HL-60/S4 treated with phorbol 12-myristate 13-acetate at 8.2 ng/mL for 4 days and 3 days (cell line): ENCODE data around the gene SOX8.
"Not testable (repeated sequence)": the region's sequence is repeated elsewhere in the genome, so short reads cannot be mapped to it uniquely, and the experiment has no call there.

Experiments used
- in situ Hi-C: fragments of 300-500 bp; cut with MboI; formaldehyde crosslinking; loops from 2 replicates; pipeline ENCODE4 v1.15.0; 2022; ENCODE audit warnings: low sequenced_read_pairs

The SOX8 gene

GRCh38 chr16:1021553-1022160, 40.1 kb downstream of the SOX8 start:
- in situ Hi-C loops: no loop called here

GRCh38 chr16:1022466-1022865, 40.9 kb downstream of the SOX8 start:
- in situ Hi-C loops: no loop called here

GRCh38 chr16:1024138-1024537, 42.6 kb downstream of the SOX8 start:
- in situ Hi-C loops: no loop called here

GRCh38 chr16:1025183-1025809, 43.7 kb downstream of the SOX8 start:
- in situ Hi-C loops: not testable (repeated sequence)

- in situ Hi-C loops: no loop called here
These were observed 44.6 kb downstream of the SOX8 start for GRCh38 chr16:1026057-1026783.

GRCh38 chr16:1026784-1027500, 45.4 kb downstream of the SOX8 start:
- in situ Hi-C loops: no loop called here

- in situ Hi-C loops: no loop called here
These were observed 45.9 kb downstream of the SOX8 start for GRCh38 chr16:1027501-1027815.

- in situ Hi-C loops: no loop called here
These were observed 46.5 kb downstream of the SOX8 start for GRCh38 chr16:1028056-1028455.

- in situ Hi-C loops: no loop called here
These were observed 47.1 kb downstream of the SOX8 start for GRCh38 chr16:1028524-1029258.

- in situ Hi-C loops: no loop called here
These were observed 47.6 kb downstream of the SOX8 start for GRCh38 chr16:1029259-1029545.

GRCh38 chr16:1030473-1030901, 48.9 kb downstream of the SOX8 start:
- in situ Hi-C loops: no loop called here

GRCh38 chr16:1031666-1032065, 50.1 kb downstream of the SOX8 start:
- in situ Hi-C loops: no loop called here

- in situ Hi-C loops: no loop called here
These were observed 51.0 kb downstream of the SOX8 start for GRCh38 chr16:1032607-1033006.

- in situ Hi-C loops: no loop called here
These were observed 51.6 kb downstream of the SOX8 start for GRCh38 chr16:1033128-1033679.

GRCh38 chr16:1034230-1035065, 52.9 kb downstream of the SOX8 start:
- in situ Hi-C loops: no loop called here

- in situ Hi-C loops: no loop called here
These were observed 53.5 kb downstream of the SOX8 start for GRCh38 chr16:1035066-1035415.

GRCh38 chr16:1036166-1036565, 54.6 kb downstream of the SOX8 start:
- in situ Hi-C loops: no loop called here
